Fibroblast of lung (primary cell): ENCODE results near the gene CNGA1. TPM values are rescaled to one million over a fixed set of nuclear protein-coding genes. Genes with fewer than 3 reads are reported as not detected.

Experiments used
- DNase-seq, 2 donors: peaks; one replicate each; pipeline versions ENCODE4 v3.0.0 to v3.0.0-alpha.2; 2010; ENCODE audit warnings: low read depth in 2 of 2
- H2AFZ ChIP-seq: 2 replicates; pipeline ENCODE4 v1.5.1; 2012; ENCODE audit warnings: low read length, control low read depth, inconsistent platforms
- H3K27ac ChIP-seq: 2 replicates; pipeline ENCODE4 v1.5.1; 2011; ENCODE audit warnings: low read length, control low read depth; ENCODE audit not compliant: insufficient read depth
- H3K27me3 ChIP-seq: 2 replicates; pipeline ENCODE4 v1.5.1; 2011; ENCODE audit warnings: mild to moderate bottlenecking, low read length; ENCODE audit not compliant: control insufficient read depth, insufficient read depth
- H3K36me3 ChIP-seq: 2 replicates; pipeline ENCODE4 v1.5.1; 2011; ENCODE audit warnings: low read length; ENCODE audit not compliant: control insufficient read depth, insufficient read depth
- H3K4me1 ChIP-seq: 2 replicates; pipeline ENCODE4 v1.5.1; 2011; ENCODE audit warnings: low read length; ENCODE audit not compliant: control insufficient read depth, insufficient read depth; ENCODE audit errors: extremely low read depth
- H3K4me2 ChIP-seq: 2 replicates; pipeline ENCODE4 v1.5.1; 2011; ENCODE audit warnings: low read length, control low read depth; ENCODE audit not compliant: insufficient read depth; ENCODE audit errors: extremely low read depth
- H3K4me3 ChIP-seq, 4 experiments: fragments of 200-600 bp in 1 of 4; sonication (generic) in 1 of 4; replicated peaks in 1 of 4; 2 replicates each; pipeline ENCODE4 v1.5.1; 2011 to 2016; ENCODE audit warnings: low read length in 4 of 4, low read depth in 3 of 4, mild to moderate bottlenecking in 3 of 4, control low read depth in 2 of 4, inconsistent platforms in 1 of 4, mixed read lengths in 1 of 4; ENCODE audit not compliant: insufficient read depth in 1 of 4; ENCODE audit errors: control extremely low read depth in 1 of 4
- H3K79me2 ChIP-seq: 2 replicates; pipeline ENCODE4 v1.5.1; 2012; ENCODE audit warnings: mild to moderate bottlenecking, low read length, inconsistent platforms; ENCODE audit not compliant: control insufficient read depth, insufficient read depth
- H3K9ac ChIP-seq: 2 replicates; pipeline ENCODE4 v1.5.1; 2011; ENCODE audit warnings: mild to moderate bottlenecking, low read length, control low read depth; ENCODE audit not compliant: insufficient read depth
- H3K9me3 ChIP-seq: 2 replicates; pipeline ENCODE4 v1.5.1; 2012; ENCODE audit warnings: low read depth, low read length; ENCODE audit not compliant: control insufficient read depth, insufficient read depth
- H4K20me1 ChIP-seq: 2 replicates; pipeline ENCODE4 v1.5.1; 2011; ENCODE audit warnings: low read length; ENCODE audit not compliant: control insufficient read depth, insufficient read depth; ENCODE audit errors: extremely low read depth
- EZH2 ChIP-seq: IDR thresholded peaks from 2 replicates; pipeline ENCODE4 v1.5.1; 2012; ENCODE audit warnings: low read length, control low read depth, mild to moderate bottlenecking; ENCODE audit errors: missing control alignments
- polyA plus RNA-seq, 2 donors: library from polyadenylated mRNA; depleted of rRNA in 1 of 2; stranded (reverse) in 1 of 2; unstranded in 1 of 2; fragments of >200 nt; gene quantifications; 2 replicates each; pipeline ENCODE4 v1.2.1, GENCODE V29; 2011 to 2012; ENCODE audit warnings: missing spikeins in 1 of 2
- total RNA-seq: library from RNA; depleted of rRNA; stranded (reverse); fragments of >200 nt; gene quantifications from 2 replicates; pipeline ENCODE4 v1.2.1, GENCODE V29; 2014
- TF ChIP-seq, protein P1 (sequence below), 2 donors: IDR thresholded peaks in 1 of 2; conservative IDR thresholded peaks in 1 of 2; 1 replicate in 1 of 2; 2 replicates in 1 of 2; pipeline ENCODE4 v1.5.1; 2011 to 2012; ENCODE audit warnings: low read length in 2 of 2, control low read depth in 1 of 2, inconsistent platforms in 1 of 2, low read depth in 1 of 2, mild to moderate bottlenecking in 1 of 2

The CNGA1 gene
- total and polyA plus RNA-seq, 2 donors (not counting 1 experiment from before 2014, with no cell fraction given), result not detected

DNA sequence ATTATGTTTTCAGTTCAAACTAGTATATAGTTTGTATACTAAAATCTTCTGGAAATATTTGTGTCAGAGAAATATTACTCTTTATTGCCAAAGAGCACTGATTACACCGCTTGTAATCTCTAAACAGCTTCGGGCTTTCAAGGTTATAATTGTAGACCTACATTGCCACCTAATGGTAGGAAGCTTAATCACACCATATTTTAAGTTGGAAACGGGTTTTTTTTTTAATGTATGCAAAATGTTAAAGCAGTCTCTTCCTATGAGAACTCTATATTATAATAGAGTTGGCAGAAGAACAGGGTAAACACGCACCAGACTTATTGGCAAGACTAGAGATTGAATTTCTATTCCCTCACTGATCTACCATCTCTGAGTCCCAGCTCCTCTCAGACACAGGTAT lies 82.6 kb downstream of the CNGA1 start:
- Histone ChIP-seq H3K4me2 (no peak overlapping the region), H2AFZ (no peak overlapping the region), H4K20me1 (no peaks in the 10 kb centered on the region), H3K4me1 (no peaks in the 10 kb centered on the region), H3K27ac (no peak overlapping the region), H3K9ac (no peak overlapping the region), H3K4me3 (no peak overlapping the region), H3K27me3 (no peaks in the 10 kb centered on the region), H3K9me3 (no peaks in the 10 kb centered on the region), H3K79me2 (no peaks in the 10 kb centered on the region), H3K36me3 (no peaks in the 10 kb centered on the region)
- TF ChIP-seq, protein P1, sequence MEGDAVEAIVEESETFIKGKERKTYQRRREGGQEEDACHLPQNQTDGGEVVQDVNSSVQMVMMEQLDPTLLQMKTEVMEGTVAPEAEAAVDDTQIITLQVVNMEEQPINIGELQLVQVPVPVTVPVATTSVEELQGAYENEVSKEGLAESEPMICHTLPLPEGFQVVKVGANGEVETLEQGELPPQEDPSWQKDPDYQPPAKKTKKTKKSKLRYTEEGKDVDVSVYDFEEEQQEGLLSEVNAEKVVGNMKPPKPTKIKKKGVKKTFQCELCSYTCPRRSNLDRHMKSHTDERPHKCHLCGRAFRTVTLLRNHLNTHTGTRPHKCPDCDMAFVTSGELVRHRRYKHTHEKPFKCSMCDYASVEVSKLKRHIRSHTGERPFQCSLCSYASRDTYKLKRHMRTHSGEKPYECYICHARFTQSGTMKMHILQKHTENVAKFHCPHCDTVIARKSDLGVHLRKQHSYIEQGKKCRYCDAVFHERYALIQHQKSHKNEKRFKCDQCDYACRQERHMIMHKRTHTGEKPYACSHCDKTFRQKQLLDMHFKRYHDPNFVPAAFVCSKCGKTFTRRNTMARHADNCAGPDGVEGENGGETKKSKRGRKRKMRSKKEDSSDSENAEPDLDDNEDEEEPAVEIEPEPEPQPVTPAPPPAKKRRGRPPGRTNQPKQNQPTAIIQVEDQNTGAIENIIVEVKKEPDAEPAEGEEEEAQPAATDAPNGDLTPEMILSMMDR (conservative IDR thresholded peaks at IDR 0.05 in 1 of 2, IDR thresholded peaks at IDR 0.05 in 1 of 2; ENCODE audit: low read depth in 1 of 2, low read length in 2 of 2), result peak; percentile 29 to 55
- no peak for TF ChIP-seq EZH2
- DNase-seq, result peak; percentile 32 to 76

DNA sequence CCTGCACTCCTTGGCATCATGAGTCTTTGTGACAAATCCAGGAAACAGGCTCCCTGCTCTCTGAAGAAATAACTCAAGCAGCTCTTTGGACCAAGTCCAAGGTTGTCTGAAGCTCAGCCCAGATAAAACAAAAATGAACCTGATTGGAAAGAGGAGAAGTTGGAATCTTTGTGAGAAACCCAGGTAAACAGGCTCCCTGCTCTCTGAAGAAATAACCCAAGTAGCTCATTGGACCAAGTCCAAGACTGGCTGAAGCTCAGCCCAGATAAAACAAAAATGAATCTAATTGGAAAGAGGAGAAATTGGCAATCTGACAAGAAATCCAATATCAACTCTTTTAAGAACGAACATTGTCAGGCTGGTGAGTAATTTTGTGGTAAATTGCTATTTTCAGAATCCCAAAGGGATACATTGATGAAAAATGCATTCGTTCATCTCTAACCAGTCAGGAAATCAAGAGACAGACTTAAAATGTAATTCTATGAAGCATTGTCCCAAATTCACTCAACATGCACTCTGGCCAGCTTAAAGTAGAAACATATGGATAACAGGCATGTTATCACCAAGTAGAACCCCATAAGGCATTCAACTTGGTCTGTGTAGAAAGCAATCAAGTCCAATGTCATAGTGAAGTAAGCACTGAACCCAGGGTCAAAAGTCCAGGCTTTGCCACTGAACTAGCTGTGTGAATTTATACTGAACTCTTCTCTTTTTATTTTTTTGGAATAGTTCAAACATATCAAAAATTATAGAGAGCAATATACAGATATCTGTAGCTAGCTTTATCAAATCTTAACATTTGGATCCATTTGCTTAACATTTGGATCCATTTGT lies 85.3 kb downstream of the CNGA1 start:
- H3K27me3 ChIP-seq, result no peaks in the 10 kb centered on the region
- H3K4me3 ChIP-seq, result no peak overlapping the region
- no peaks in the 10 kb centered on the region for H3K9me3 ChIP-seq
- DNase-seq, result peak; percentile 64 to 84
- H3K79me2 ChIP-seq, result no peaks in the 10 kb centered on the region
- no peak overlapping the region for H2AFZ ChIP-seq
- no peaks in the 10 kb centered on the region for H4K20me1 ChIP-seq
- no peak overlapping the region for H3K4me2 ChIP-seq
- H3K27ac ChIP-seq, result no peak overlapping the region
- no peak for TF ChIP-seq EZH2
- TF ChIP-seq, protein P1 (conservative IDR thresholded peaks at IDR 0.05 in 1 of 2, IDR thresholded peaks at IDR 0.05 in 1 of 2; ENCODE audit: low read depth in 1 of 2, low read length in 2 of 2), result no peak
- no peaks in the 10 kb centered on the region for H3K36me3 ChIP-seq
- H3K4me1 ChIP-seq, result no peaks in the 10 kb centered on the region
- no peak overlapping the region for H3K9ac ChIP-seq

DNA sequence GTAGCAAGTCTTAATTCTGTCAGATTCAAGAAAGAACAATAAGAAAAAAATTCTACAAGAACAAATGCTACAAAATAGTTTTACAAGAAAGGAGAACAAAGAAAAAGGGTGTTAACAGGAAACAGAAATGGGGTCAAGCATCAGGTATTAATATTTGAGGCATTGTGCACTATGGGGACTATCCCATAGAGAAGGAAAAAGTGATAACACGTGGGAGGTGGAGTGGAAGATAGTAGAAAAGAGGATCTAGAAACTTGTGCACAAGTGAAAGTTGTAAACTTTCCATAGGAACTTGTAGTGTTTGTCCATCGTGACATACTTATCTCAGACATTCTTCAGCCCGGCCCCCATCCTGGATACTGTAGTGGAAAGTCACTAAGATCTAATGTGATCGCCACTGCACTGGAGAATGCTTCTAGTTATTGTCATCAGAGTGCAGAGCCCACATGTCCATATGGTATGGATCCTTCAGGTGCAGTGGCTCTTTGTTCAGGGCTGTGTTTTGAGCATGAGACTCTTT lies 86.7 kb downstream of the CNGA1 start:
- Histone ChIP-seq H4K20me1 (no peaks in the 10 kb centered on the region), H3K9ac (no peak overlapping the region), H3K9me3 (no peaks in the 10 kb centered on the region), H3K27ac (no peak overlapping the region), H2AFZ (no peak overlapping the region), H3K27me3 (no peaks in the 10 kb centered on the region), H3K4me2 (no peak overlapping the region), H3K4me1 (no peaks in the 10 kb centered on the region), H3K36me3 (no peaks in the 10 kb centered on the region), H3K79me2 (no peaks in the 10 kb centered on the region), H3K4me3 (no peak overlapping the region)
- TF ChIP-seq EZH2, result no peak
- TF ChIP-seq, protein P1 (conservative IDR thresholded peaks at IDR 0.05 in 1 of 2, IDR thresholded peaks at IDR 0.05 in 1 of 2; ENCODE audit: low read depth in 1 of 2, low read length in 2 of 2), result no peak
- no peak for DNase-seq
